ENCODE results near the gene AXIN1.
A peak's percentile ranks its signal among the peaks of the same experiment; 100 is the strongest.

AXIN1 gene

GRCh38 chr16:279531-279930, 73.0 kb downstream of the AXIN1 start:
- H3K36me3 ChIP-seq (ENCODE audit: insufficient read depth, low read length) = no peaks in the 10 kb centered on the region
- H3K4me1 ChIP-seq (ENCODE audit: insufficient read depth, low read length) = no peaks in the 10 kb centered on the region
- no peak overlapping the region for H3K4me3 ChIP-seq (ENCODE audit: low read depth in 1 of 2, low read length in 2 of 2)
- no peak overlapping the region for H3K27ac ChIP-seq (ENCODE audit: low read depth, low read length)
- peaks cover 0 to 29% of the 10 kb centered on the region in 2 donors for H3K27me3 ChIP-seq (ENCODE audit: control insufficient read depth in 1 of 2, insufficient read depth in 2 of 2, low read length in 2 of 2)
- H3K9ac ChIP-seq (ENCODE audit: low read length) = no peak overlapping the region
- H3K9me3 ChIP-seq (ENCODE audit: low read length) = no peaks in the 10 kb centered on the region

- Histone ChIP-seq H3K36me3 (ENCODE audit: insufficient read depth, low read length) (no peaks in the 10 kb centered on the region), H3K27me3 (ENCODE audit: control insufficient read depth in 1 of 2, insufficient read depth in 2 of 2, low read length in 2 of 2) (peaks cover 0 to 35% of the 10 kb centered on the region in 2 donors), H3K9me3 (ENCODE audit: low read length) (no peaks in the 10 kb centered on the region), H3K4me3 (ENCODE audit: low read depth in 1 of 2, low read length in 2 of 2) (no peak overlapping the region), H3K4me1 (ENCODE audit: insufficient read depth, low read length) (no peaks in the 10 kb centered on the region), H3K9ac (ENCODE audit: low read length) (no peak overlapping the region), H3K27ac (ENCODE audit: low read depth, low read length) (no peak overlapping the region)
Observed at GRCh38 chr16:278863-279366, 73.6 kb downstream of the AXIN1 start.

DNA sequence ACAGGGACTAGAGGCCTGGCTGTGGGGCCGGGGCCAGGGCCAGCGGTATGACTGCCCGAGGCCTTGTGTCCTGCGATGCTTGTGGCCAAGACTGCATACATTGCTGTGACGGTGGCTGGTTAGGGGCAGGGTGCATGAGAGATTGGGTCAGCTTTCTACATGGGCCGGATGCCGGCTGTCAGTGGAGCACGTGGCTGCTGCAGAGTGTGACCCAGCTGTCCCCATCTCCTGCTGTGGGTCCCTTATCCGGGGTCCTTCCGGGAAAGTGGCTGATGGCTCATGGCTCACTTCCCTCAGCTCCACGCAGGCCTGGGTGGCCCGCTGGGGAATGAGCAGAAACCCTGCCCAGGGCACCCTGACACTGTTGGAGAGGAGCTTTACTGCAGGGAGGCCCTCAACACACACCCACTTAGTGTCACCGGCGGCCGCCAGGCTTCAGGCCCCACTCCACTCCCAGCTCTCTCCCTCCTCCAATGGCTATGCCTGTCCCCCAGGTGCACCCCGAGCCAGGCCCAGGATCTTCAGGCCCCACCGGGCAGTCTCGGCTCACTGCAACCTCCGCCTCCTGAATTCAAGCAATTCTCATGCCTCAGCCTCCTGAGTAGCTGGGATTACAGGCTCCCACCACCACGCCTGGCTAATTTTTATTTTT, 76.0 kb downstream of the AXIN1 start:
- Histone ChIP-seq H3K9ac (ENCODE audit: low read length) (no peak overlapping the region), H3K9me3 (ENCODE audit: low read length) (no peaks in the 10 kb centered on the region), H3K4me3 (ENCODE audit: low read depth in 1 of 2, low read length in 2 of 2) (no peak overlapping the region), H3K27me3 (ENCODE audit: control insufficient read depth in 1 of 2, insufficient read depth in 2 of 2, low read length in 2 of 2) (peaks cover 0 to 37% of the 10 kb centered on the region in 2 donors), H3K27ac (ENCODE audit: low read depth, low read length) (no peak overlapping the region), H3K36me3 (ENCODE audit: insufficient read depth, low read length) (no peaks in the 10 kb centered on the region), H3K4me1 (ENCODE audit: insufficient read depth, low read length) (no peaks in the 10 kb centered on the region)

- Histone ChIP-seq H3K27me3 (ENCODE audit: control insufficient read depth in 1 of 2, insufficient read depth in 2 of 2, low read length in 2 of 2) (peaks cover 0 to 30% of the 10 kb centered on the region in 2 donors), H3K4me1 (ENCODE audit: insufficient read depth, low read length) (no peaks in the 10 kb centered on the region), H3K4me3 (ENCODE audit: low read depth in 1 of 2, low read length in 2 of 2) (peak within 1 kb of the TSS; percentile 53 to 64), H3K36me3 (ENCODE audit: insufficient read depth, low read length) (no peaks in the 10 kb centered on the region), H3K9ac (ENCODE audit: low read length) (no peak within 1 kb of the TSS), H3K27ac (ENCODE audit: low read depth, low read length) (no peak within 1 kb of the TSS), H3K9me3 (ENCODE audit: low read length) (no peaks in the 10 kb centered on the region)
Observed at GRCh38 chr16:275786-276232, 76.7 kb downstream of the AXIN1 start, which contains the start of gene RGS11. Gene RGS11 (minus strand): TSS chr16:275944. CDS start chr16:275911, 33 bp downstream.

- no peaks in the 10 kb centered on the region for H3K4me1 ChIP-seq (ENCODE audit: insufficient read depth, low read length)
- H3K27me3 ChIP-seq (ENCODE audit: control insufficient read depth in 1 of 2, insufficient read depth in 2 of 2, low read length in 2 of 2) = peaks cover 0 to 27% of the 10 kb centered on the region in 2 donors
- no peaks in the 10 kb centered on the region for H3K9me3 ChIP-seq (ENCODE audit: low read length)
- no peaks in the 10 kb centered on the region for H3K36me3 ChIP-seq (ENCODE audit: insufficient read depth, low read length)
- H3K4me3 ChIP-seq (ENCODE audit: low read depth in 1 of 2, low read length in 2 of 2) = peak overlapping the region; percentile 53 to 64
- H3K27ac ChIP-seq (ENCODE audit: low read depth, low read length) = no peak overlapping the region
- no peak overlapping the region for H3K9ac ChIP-seq (ENCODE audit: low read length)
Observed at GRCh38 chr16:275041-275641, 77.4 kb downstream of the AXIN1 start.

DNA sequence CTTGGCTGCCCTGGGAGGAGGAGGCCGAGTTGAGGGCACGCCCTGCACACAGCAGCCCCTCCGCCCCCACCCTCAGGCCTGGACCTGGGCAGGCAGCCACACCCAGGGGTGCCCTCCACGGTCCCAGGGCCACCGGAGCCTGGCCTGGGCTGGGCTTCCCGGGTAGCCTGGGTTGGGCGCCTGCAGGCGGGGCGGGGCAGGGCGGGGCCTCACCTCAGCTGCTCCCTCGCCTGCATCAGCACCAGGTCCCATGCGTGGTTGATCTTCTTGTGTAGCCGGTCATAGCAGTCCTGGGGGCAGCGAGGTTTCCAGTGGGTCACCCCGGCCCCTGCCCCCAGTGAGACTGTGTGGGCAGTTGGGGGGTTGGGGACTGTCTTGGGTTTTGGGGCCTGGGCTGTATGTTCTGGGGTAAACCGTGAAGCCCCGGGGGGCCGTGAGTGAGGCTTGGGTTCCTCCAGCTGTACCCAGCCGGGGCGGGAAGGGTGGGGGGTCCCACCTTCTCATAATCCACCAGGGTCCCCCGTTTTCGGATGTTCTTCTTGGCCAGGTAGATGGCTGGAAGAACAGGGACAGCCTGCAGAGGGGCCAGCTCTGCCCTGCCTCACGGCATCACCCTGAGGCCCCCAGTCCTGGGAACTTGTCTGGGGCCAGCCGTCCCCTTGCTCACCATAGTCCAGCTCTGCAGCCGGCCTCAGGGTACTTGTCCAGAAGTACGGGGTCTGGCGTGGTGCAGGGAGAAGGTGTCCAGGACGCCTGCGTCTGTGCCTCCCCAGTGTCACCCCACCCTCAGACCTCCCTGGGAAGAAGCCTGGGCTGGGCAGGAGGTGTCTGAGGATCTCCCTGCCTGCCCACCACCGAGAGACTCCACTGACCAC, 78.7 kb downstream of the AXIN1 start:
- Histone ChIP-seq H3K27me3 (ENCODE audit: control insufficient read depth in 1 of 2, insufficient read depth in 2 of 2, low read length in 2 of 2) (peaks cover 0 to 22% of the 10 kb centered on the region in 2 donors), H3K4me1 (ENCODE audit: insufficient read depth, low read length) (no peaks in the 10 kb centered on the region), H3K9me3 (ENCODE audit: low read length) (no peaks in the 10 kb centered on the region), H3K36me3 (ENCODE audit: insufficient read depth, low read length) (no peaks in the 10 kb centered on the region), H3K27ac (ENCODE audit: low read depth, low read length) (no peak overlapping the region), H3K9ac (ENCODE audit: low read length) (no peak overlapping the region), H3K4me3 (ENCODE audit: low read depth in 1 of 2, low read length in 2 of 2) (no peak overlapping the region)

DNA sequence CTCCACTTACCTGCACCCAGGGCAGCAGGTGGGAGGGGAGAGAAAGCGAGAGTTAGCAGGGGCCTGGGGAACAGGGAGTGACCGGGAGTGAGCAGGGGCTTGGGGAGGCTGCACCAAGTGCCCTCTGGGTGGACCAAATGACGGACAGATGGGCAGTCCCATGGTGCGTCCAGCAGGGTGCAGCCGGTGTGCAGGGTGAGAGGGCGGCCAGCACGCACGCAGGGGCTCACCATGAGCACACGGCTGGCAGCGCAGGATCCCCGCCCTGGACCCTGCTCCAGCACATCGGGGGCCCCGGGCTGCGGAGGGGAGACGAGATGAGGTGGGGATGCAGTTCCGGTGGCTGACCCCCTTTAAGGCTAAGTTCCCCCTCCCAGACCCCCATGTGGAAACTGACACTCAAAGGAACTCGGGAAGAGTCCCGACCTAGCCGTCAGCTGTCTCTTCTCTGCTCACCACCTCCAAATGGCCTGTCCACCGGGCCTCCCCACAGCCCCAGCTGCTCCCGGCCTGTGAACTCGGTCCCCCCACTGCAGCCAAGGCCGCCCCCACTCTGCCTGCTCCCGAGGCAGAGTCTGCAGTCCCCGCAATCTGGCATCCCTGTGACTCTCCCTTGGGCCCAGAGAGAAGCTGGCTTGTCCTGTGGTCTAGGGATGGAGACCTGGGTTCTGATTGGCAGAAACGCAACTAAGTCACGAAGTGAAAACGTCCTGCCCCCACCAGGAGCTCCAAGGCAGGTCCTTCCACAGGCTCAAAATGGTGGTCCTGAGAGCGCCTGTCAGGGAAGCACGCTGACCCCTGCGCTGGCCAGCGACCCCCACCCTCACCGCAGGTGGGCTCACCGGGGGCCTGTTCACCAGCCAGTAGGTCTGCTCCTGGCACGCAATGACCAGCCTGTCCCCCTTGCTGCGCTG, 79.6 kb downstream of the AXIN1 start:
- no peaks in the 10 kb centered on the region for H3K9me3 ChIP-seq (ENCODE audit: low read length)
- H3K4me3 ChIP-seq (ENCODE audit: low read depth in 1 of 2, low read length in 2 of 2) = no peak overlapping the region
- no peaks in the 10 kb centered on the region for H3K4me1 ChIP-seq (ENCODE audit: insufficient read depth, low read length)
- no peaks in the 10 kb centered on the region for H3K36me3 ChIP-seq (ENCODE audit: insufficient read depth, low read length)
- no peak overlapping the region for H3K27ac ChIP-seq (ENCODE audit: low read depth, low read length)
- H3K27me3 ChIP-seq (ENCODE audit: control insufficient read depth in 1 of 2, insufficient read depth in 2 of 2, low read length in 2 of 2) = peaks cover 0 to 22% of the 10 kb centered on the region in 2 donors
- H3K9ac ChIP-seq (ENCODE audit: low read length) = no peak overlapping the region

GRCh38 chr16:270381-271255, 81.9 kb downstream of the AXIN1 start:
- H3K4me3 ChIP-seq (ENCODE audit: low read depth in 1 of 2, low read length in 2 of 2) = no peak overlapping the region
- H3K36me3 ChIP-seq (ENCODE audit: insufficient read depth, low read length) = no peaks in the 10 kb centered on the region
- no peak overlapping the region for H3K9ac ChIP-seq (ENCODE audit: low read length)
- no peak overlapping the region for H3K27ac ChIP-seq (ENCODE audit: low read depth, low read length)
- peaks cover 0 to 22% of the 10 kb centered on the region in 2 donors for H3K27me3 ChIP-seq (ENCODE audit: control insufficient read depth in 1 of 2, insufficient read depth in 2 of 2, low read length in 2 of 2)
- no peaks in the 10 kb centered on the region for H3K9me3 ChIP-seq (ENCODE audit: low read length)
- H3K4me1 ChIP-seq (ENCODE audit: insufficient read depth, low read length) = no peaks in the 10 kb centered on the region

- H3K4me3 ChIP-seq (ENCODE audit: low read depth in 1 of 2, low read length in 2 of 2) = no peak overlapping the region
- H3K36me3 ChIP-seq (ENCODE audit: insufficient read depth, low read length) = peaks cover 10% of the 10 kb centered on the region
- no peak overlapping the region for H3K9ac ChIP-seq (ENCODE audit: low read length)
- peaks cover 0 to 12% of the 10 kb centered on the region in 2 donors for H3K27me3 ChIP-seq (ENCODE audit: control insufficient read depth in 1 of 2, insufficient read depth in 2 of 2, low read length in 2 of 2)
- no peaks in the 10 kb centered on the region for H3K4me1 ChIP-seq (ENCODE audit: insufficient read depth, low read length)
- no peaks in the 10 kb centered on the region for H3K9me3 ChIP-seq (ENCODE audit: low read length)
- H3K27ac ChIP-seq (ENCODE audit: low read depth, low read length) = no peak overlapping the region
Observed at GRCh38 chr16:269061-269796, 83.3 kb downstream of the AXIN1 start.
